K562 (cell line): ENCODE results near the gene CATSPER3.

ENCODE experiments used
- FOXA1 ChIP-seq: fragments of 450-650 bp; IDR thresholded peaks from 2 replicates; pipeline ENCODE4 v1.6.1; 2016; ENCODE audit warnings: mild to moderate bottlenecking, borderline replicate concordance
- IRF2 ChIP-seq: sonication (generic); formaldehyde crosslinking; IDR thresholded peaks from 2 replicates; pipeline ENCODE4 v1.8.1; 2022; ENCODE audit warnings: mild to moderate bottlenecking, missing genetic modification reagents
- POLR2AphosphoS5 ChIP-seq: IDR thresholded peaks from 2 replicates; pipeline ENCODE4 v1.6.1; 2011; ENCODE audit warnings: mild to moderate bottlenecking, low read depth, low read length, moderate library complexity; ENCODE audit not compliant: control insufficient read depth, insufficient read depth
- TAF1 ChIP-seq: IDR thresholded peaks from 2 replicates; pipeline ENCODE4 v1.6.1; 2011; ENCODE audit warnings: mild to moderate bottlenecking, low read length, moderate library complexity; ENCODE audit not compliant: insufficient read depth, control insufficient read depth, severe bottlenecking; ENCODE audit errors: extremely low read depth
- ZNF253 ChIP-seq: fragments of 250-450 bp; sonication (Bioruptor Pico); conservative IDR thresholded peaks from 2 replicates; pipeline ENCODE4 v1.6.1; 2021; ENCODE audit warnings: mild to moderate bottlenecking
- TF ChIP-seq, protein P1 (sequence below), 3 experiments: IDR thresholded peaks in 2 of 3; conservative IDR thresholded peaks in 1 of 3; 2 replicates each; pipeline ENCODE4 v1.5.1; 2011 to 2012; ENCODE audit warnings: low read length in 3 of 3, mild to moderate bottlenecking in 3 of 3, control low read depth in 2 of 3, improper control_type of control experiment in 1 of 3, inconsistent platforms in 1 of 3, low read depth in 1 of 3, mixed read lengths in 1 of 3, moderate library complexity in 1 of 3; ENCODE audit not compliant: insufficient read depth in 2 of 3
- TF ChIP-seq, protein P2 (sequence below): fragments of 450-650 bp; formaldehyde crosslinking; IDR thresholded peaks from 2 replicates; pipeline ENCODE4 v1.4.0; 2020; ENCODE audit warnings: mild to moderate bottlenecking, mixed read lengths
- TF ChIP-seq, protein P3 (sequence below): sonication (generic); formaldehyde crosslinking; IDR thresholded peaks from 2 replicates; pipeline ENCODE4 v1.8.1; 2023; ENCODE audit warnings: mild to moderate bottlenecking, missing genetic modification reagents
- TF ChIP-seq, protein P4 (sequence below): fragments of 250-450 bp; sonication (Bioruptor Pico); IDR thresholded peaks from 2 replicates; pipeline ENCODE4 v1.9.0; 2021; ENCODE audit warnings: mild to moderate bottlenecking, inconsistent platforms

DNA sequence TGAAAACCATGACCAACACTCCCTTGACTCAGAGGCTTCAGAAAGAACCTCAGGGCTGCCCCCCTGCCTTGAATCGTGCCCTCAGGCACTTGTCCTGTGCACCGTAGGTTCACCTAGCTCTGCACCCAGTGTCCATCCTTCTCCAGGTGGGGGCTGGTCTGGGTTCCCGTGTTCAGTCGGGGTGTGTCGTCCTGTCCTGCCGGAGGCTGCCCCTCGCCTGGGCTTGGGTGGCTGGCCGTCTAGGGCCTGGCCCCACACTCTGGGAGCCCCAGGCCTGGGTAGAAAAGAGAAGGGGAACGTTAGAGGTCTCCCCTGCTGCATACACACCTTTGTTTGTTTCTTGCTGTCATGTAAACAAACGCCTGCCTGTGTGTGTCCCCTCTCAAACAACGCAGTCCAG lies 29.3 kb downstream of the CATSPER3 start:
- TF ChIP-seq POLR2AphosphoS5 (no peak), FOXA1 (no peak), TAF1 (no peak), IRF2 (CRISPR knock-in tag) (no peak), ZNF253 (no peak)
- TF ChIP-seq, protein P1, sequence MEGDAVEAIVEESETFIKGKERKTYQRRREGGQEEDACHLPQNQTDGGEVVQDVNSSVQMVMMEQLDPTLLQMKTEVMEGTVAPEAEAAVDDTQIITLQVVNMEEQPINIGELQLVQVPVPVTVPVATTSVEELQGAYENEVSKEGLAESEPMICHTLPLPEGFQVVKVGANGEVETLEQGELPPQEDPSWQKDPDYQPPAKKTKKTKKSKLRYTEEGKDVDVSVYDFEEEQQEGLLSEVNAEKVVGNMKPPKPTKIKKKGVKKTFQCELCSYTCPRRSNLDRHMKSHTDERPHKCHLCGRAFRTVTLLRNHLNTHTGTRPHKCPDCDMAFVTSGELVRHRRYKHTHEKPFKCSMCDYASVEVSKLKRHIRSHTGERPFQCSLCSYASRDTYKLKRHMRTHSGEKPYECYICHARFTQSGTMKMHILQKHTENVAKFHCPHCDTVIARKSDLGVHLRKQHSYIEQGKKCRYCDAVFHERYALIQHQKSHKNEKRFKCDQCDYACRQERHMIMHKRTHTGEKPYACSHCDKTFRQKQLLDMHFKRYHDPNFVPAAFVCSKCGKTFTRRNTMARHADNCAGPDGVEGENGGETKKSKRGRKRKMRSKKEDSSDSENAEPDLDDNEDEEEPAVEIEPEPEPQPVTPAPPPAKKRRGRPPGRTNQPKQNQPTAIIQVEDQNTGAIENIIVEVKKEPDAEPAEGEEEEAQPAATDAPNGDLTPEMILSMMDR (IDR thresholded peaks at IDR 0.05 in 2 of 3, conservative IDR thresholded peaks at IDR 0.05 in 1 of 3; ENCODE audit: insufficient read depth in 2 of 3, low read depth in 1 of 3, low read length in 3 of 3), result no peak
- TF ChIP-seq, protein P2, sequence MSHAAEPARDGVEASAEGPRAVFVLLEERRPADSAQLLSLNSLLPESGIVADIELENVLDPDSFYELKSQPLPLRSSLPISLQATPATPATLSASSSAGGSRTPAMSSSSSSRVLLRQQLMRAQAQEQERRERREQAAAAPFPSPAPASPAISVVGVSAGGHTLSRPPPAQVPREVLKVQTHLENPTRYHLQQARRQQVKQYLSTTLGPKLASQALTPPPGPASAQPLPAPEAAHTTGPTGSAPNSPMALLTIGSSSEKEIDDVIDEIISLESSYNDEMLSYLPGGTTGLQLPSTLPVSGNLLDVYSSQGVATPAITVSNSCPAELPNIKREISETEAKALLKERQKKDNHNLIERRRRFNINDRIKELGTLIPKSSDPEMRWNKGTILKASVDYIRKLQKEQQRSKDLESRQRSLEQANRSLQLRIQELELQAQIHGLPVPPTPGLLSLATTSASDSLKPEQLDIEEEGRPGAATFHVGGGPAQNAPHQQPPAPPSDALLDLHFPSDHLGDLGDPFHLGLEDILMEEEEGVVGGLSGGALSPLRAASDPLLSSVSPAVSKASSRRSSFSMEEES (CRISPR knock-in tag), result no peak
- TF ChIP-seq, protein P3, sequence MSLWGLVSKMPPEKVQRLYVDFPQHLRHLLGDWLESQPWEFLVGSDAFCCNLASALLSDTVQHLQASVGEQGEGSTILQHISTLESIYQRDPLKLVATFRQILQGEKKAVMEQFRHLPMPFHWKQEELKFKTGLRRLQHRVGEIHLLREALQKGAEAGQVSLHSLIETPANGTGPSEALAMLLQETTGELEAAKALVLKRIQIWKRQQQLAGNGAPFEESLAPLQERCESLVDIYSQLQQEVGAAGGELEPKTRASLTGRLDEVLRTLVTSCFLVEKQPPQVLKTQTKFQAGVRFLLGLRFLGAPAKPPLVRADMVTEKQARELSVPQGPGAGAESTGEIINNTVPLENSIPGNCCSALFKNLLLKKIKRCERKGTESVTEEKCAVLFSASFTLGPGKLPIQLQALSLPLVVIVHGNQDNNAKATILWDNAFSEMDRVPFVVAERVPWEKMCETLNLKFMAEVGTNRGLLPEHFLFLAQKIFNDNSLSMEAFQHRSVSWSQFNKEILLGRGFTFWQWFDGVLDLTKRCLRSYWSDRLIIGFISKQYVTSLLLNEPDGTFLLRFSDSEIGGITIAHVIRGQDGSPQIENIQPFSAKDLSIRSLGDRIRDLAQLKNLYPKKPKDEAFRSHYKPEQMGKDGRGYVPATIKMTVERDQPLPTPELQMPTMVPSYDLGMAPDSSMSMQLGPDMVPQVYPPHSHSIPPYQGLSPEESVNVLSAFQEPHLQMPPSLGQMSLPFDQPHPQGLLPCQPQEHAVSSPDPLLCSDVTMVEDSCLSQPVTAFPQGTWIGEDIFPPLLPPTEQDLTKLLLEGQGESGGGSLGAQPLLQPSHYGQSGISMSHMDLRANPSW, result no peak
- TF ChIP-seq, protein P4, sequence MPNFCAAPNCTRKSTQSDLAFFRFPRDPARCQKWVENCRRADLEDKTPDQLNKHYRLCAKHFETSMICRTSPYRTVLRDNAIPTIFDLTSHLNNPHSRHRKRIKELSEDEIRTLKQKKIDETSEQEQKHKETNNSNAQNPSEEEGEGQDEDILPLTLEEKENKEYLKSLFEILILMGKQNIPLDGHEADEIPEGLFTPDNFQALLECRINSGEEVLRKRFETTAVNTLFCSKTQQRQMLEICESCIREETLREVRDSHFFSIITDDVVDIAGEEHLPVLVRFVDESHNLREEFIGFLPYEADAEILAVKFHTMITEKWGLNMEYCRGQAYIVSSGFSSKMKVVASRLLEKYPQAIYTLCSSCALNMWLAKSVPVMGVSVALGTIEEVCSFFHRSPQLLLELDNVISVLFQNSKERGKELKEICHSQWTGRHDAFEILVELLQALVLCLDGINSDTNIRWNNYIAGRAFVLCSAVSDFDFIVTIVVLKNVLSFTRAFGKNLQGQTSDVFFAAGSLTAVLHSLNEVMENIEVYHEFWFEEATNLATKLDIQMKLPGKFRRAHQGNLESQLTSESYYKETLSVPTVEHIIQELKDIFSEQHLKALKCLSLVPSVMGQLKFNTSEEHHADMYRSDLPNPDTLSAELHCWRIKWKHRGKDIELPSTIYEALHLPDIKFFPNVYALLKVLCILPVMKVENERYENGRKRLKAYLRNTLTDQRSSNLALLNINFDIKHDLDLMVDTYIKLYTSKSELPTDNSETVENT (CRISPR knock-in tag), result no peak
